WERI-Rb-1 (cell line): ENCODE measurements around the gene PCDHA8.
"Not testable (repeated sequence)": the region's sequence is repeated elsewhere in the genome, so short reads cannot be mapped to it uniquely, and the experiment has no call there.

Experiments
- DNase-seq: peaks from one replicate; pipeline ENCODE4 v3.0.0-alpha.2; 2020
- H3K27ac ChIP-seq: fragments of 250-450 bp; sonication (Bioruptor Pico); 2 replicates; pipeline ENCODE4 v1.5.1; 2020; ENCODE audit warnings: mild to moderate bottlenecking, moderate library complexity
- H3K27me3 ChIP-seq: fragments of 250-450 bp; sonication (Bioruptor Pico); 2 replicates; pipeline ENCODE4 v1.5.1; 2021; ENCODE audit warnings: mild to moderate bottlenecking, low read depth, moderate library complexity; ENCODE audit not compliant: insufficient read depth, severe bottlenecking
- H3K36me3 ChIP-seq: fragments of 250-450 bp; sonication (Bioruptor Pico); 2 replicates; pipeline ENCODE4 v1.5.1; 2020; ENCODE audit warnings: mild to moderate bottlenecking, moderate library complexity
- H3K4me3 ChIP-seq: 2 replicates; pipeline ENCODE4 v1.5.1; 2011; ENCODE audit warnings: low read depth, mild to moderate bottlenecking, control low read depth, low read length
- H3K9me3 ChIP-seq: fragments of 250-450 bp; sonication (Bioruptor Pico); 2 replicates; pipeline ENCODE4 v1.5.1; 2021; ENCODE audit warnings: mild to moderate bottlenecking, moderate library complexity; ENCODE audit not compliant: severe bottlenecking
- CTCF ChIP-seq: IDR thresholded peaks from 2 replicates; pipeline ENCODE4 v1.5.1; 2011; ENCODE audit warnings: low read depth, mild to moderate bottlenecking, control low read depth, inconsistent platforms, low read length

The PCDHA8 gene, protein sequence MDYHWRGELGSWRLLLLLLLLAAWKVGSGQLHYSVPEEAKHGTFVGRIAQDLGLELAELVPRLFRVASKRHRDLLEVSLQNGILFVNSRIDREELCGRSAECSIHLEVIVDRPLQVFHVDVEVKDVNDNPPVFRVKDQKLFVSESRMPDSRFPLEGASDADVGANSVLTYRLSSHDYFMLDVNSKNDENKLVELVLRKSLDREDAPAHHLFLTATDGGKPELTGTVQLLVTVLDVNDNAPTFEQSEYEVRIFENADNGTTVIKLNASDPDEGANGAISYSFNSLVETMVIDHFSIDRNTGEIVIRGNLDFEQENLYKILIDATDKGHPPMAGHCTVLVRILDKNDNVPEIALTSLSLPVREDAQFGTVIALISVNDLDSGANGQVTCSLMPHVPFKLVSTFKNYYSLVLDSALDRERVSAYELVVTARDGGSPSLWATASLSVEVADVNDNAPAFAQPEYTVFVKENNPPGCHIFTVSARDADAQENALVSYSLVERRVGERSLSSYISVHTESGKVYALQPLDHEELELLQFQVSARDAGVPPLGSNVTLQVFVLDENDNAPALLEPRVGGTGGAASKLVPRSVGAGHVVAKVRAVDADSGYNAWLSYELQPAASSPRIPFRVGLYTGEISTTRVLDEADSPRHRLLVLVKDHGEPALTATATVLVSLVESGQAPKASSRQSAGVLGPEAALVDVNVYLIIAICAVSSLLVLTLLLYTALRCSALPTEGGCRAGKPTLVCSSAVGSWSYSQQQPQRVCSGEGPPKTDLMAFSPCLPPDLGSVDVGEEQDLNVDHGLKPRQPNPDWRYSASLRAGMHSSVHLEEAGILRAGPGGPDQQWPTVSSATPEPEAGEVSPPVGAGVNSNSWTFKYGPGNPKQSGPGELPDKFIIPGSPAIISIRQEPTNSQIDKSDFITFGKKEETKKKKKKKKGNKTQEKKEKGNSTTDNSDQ

DNA sequence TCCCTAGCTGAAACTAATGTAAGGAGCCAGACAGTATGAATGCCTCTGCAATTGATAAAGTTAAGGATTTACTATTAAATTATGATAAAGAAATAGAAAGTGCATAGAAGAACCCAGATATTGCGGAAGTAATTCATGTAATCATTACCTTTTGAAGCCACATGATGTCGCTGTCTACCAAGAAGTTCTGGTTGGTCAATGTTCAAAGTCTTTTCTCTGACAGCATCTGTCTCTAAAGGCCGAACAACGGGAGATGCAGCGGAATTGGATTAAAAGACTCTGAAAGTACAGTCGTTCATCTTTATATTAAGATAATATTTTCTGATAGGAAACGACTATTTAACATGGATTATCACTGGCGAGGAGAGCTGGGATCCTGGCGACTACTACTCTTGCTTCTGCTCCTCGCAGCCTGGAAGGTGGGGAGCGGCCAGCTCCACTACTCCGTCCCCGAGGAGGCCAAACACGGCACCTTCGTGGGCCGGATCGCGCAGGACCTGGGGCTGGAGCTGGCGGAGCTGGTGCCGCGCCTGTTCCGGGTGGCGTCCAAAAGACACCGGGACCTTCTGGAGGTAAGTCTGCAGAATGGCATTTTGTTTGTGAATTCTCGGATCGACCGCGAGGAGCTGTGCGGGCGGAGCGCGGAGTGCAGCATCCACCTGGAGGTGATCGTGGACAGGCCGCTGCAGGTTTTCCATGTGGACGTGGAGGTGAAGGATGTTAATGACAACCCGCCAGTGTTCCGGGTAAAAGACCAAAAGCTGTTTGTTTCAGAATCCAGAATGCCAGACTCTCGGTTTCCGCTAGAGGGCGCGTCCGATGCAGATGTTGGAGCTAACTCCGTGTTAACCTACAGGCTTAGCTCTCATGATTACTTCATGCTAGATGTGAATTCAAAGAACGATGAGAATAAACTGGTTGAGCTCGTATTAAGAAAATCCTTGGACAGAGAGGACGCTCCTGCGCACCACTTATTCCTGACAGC lies at the start of gene PCDHA8:
Gene PCDHA8 (plus strand): TSS at position 210 of the 985 bp plus-strand sequence. CDS start 135 bp downstream, at position 345.
- Histone ChIP-seq H3K36me3 (no peaks in the 10 kb centered on the region), H3K27me3 (no peaks in the 10 kb centered on the region), H3K27ac (no peak within 1 kb of the TSS), H3K4me3 (peak within 1 kb of the TSS; percentile 29), H3K9me3 (peaks cover 4% of the 10 kb centered on the region)
- TF ChIP-seq CTCF = peak; percentile 28; the same call in 1 of the 2 replicates
- no peak for DNase-seq

DNA sequence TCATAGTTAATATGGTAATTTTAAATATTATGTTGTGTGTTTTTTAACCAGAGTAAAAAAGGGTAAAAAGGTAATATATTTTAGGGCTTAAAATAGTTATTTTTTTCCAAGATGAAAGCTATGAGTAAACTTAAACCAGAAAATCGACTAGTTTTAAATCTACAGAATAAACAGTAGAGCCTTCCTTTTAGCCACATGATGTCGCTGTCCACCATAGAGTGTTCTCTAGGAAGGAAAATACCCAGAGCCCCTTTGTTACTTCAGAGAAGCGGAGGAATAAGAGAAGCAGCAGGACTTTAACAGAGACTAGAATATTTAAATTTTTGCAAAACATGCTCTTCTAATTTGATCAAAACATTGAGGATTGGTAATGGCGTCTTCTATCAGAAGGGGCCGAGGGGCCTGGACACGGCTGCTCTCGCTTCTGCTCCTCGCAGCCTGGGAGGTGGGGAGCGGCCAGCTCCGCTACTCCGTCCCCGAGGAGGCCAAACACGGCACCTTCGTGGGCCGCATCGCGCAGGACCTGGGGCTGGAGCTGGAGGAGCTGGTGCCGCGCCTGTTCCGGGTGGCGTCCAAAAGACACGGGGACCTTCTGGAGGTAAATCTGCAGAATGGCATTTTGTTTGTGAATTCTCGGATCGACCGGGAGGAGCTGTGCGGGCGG lies 46.3 kb upstream of the PCDHA8 start, which contains the start of gene PCDHA2:
Gene PCDHA2 (plus strand): TSS at position 258 of the 664 bp plus-strand sequence.
- no peak for TF ChIP-seq CTCF
- Histone ChIP-seq H3K4me3 (no peak within 1 kb of the TSS), H3K27me3 (no peaks in the 10 kb centered on the region), H3K36me3 (no peaks in the 10 kb centered on the region), H3K27ac (no peak within 1 kb of the TSS), H3K9me3 (no peaks in the 10 kb centered on the region)
- DNase-seq = no peak

- Histone ChIP-seq H3K36me3 (no peaks in the 10 kb centered on the region), H3K9me3 (no peaks in the 10 kb centered on the region), H3K27me3 (no peaks in the 10 kb centered on the region), H3K4me3 (no peak overlapping the region), H3K27ac (no peak overlapping the region)
- TF ChIP-seq CTCF = no peak
- no peak for DNase-seq
Observed at GRCh38 chr5:140795259-140795641, 45.7 kb upstream of the PCDHA8 start.

DNA sequence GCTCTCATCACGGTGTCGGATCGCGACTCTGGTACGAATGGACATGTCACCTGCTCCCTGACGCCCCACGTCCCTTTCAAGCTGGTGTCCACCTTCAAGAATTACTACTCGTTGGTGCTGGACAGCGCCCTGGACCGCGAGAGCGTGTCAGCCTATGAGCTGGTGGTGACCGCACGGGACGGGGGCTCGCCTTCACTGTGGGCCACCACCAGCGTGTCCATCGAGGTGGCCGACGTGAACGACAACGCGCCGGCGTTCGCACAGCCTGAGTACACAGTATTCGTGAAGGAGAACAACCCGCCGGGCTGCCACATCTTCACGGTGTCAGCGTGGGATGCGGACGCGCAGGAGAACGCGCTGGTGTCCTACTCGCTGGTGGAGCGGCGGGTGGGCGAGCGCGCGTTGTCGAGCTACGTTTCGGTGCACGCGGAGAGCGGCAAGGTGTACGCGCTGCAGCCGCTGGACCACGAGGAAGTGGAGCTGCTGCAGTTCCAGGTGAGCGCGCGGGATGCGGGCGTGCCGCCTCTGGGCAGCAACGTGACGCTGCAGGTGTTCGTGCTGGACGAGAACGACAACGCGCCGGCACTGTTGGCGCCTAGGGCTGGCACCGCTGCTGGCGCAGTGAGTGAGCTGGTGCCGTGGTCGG lies 44.8 kb upstream of the PCDHA8 start:
- not testable (repeated sequence) for H3K27ac ChIP-seq, DNase-seq, H3K9me3 ChIP-seq, H3K27me3 ChIP-seq, H3K4me3 ChIP-seq, H3K36me3 ChIP-seq

GRCh38 chr5:140796718-140797095 lies 44.3 kb upstream of the PCDHA8 start:
- no peak for DNase-seq
- TF ChIP-seq CTCF = no peak
- Histone ChIP-seq H3K27ac (no peak overlapping the region), H3K4me3 (no peak overlapping the region), H3K27me3 (no peaks in the 10 kb centered on the region), H3K9me3 (no peaks in the 10 kb centered on the region), H3K36me3 (no peaks in the 10 kb centered on the region)
